NCI-H345 (cell line): ENCODE measurements around the gene KIF26A.

Source experiments
- DNase-seq: peaks from one replicate; lab custom pipeline; 2025; lab: John Stamatoyannopoulos, UW

The KIF26A gene

GRCh38 chr14:104209985-104210816, 71.8 kb downstream of the KIF26A start:
- DNase-seq: no peak

- no peak for DNase-seq
Observed at GRCh38 chr14:104210817-104211195, 72.4 kb downstream of the KIF26A start.

- no peak for DNase-seq
Observed at GRCh38 chr14:104211215-104211614, 72.8 kb downstream of the KIF26A start.

GRCh38 chr14:104211741-104212140, 73.4 kb downstream of the KIF26A start:
- no peak for DNase-seq

GRCh38 chr14:104212206-104213095, 74.1 kb downstream of the KIF26A start:
- DNase-seq: no peak

GRCh38 chr14:104213301-104214034, 75.1 kb downstream of the KIF26A start:
- DNase-seq: no peak

- DNase-seq: no peak
Observed at GRCh38 chr14:104214431-104215218, 76.2 kb downstream of the KIF26A start.

GRCh38 chr14:104215706-104216334, 77.4 kb downstream of the KIF26A start:
- no peak for DNase-seq

GRCh38 chr14:104216457-104216856, 78.1 kb downstream of the KIF26A start:
- DNase-seq: no peak

GRCh38 chr14:104217486-104218360, 79.3 kb downstream of the KIF26A start:
- no peak for DNase-seq

- DNase-seq: no peak
Observed at GRCh38 chr14:104218361-104219180, 80.2 kb downstream of the KIF26A start.

GRCh38 chr14:104219731-104220214, 81.4 kb downstream of the KIF26A start:
- DNase-seq: no peak

- DNase-seq: no peak
Observed at GRCh38 chr14:104220215-104221070, 82.1 kb downstream of the KIF26A start.

- DNase-seq: no peak
Observed at GRCh38 chr14:104221071-104221625, 82.8 kb downstream of the KIF26A start.

GRCh38 chr14:104221636-104222369, 83.4 kb downstream of the KIF26A start:
- peak; percentile 34 for DNase-seq

- DNase-seq: no peak
Observed at GRCh38 chr14:104222396-104223036, 84.1 kb downstream of the KIF26A start.
